Keratinocyte (primary cell): ENCODE measurements around the gene CPTP.

Experiments used
- CTCF ChIP-seq, 3 experiments: IDR thresholded peaks in 1 of 3; conservative IDR thresholded peaks in 1 of 3; optimal IDR thresholded peaks in 1 of 3; 2 replicates in 2 of 3; 3 replicates in 1 of 3; pipeline versions ENCODE3 to v1.5.1; 2011; ENCODE audit warnings: low read length in 3 of 3, mild to moderate bottlenecking in 3 of 3, moderate library complexity in 2 of 3, control low read depth in 1 of 3, inconsistent platforms in 1 of 3; ENCODE audit not compliant: insufficient read depth in 2 of 3; ENCODE audit errors: extremely low read depth in 1 of 3
- EZH2 ChIP-seq: IDR thresholded peaks from one replicate; pipeline ENCODE4 v1.6.1; 2012; ENCODE audit warnings: inconsistent platforms, mild to moderate bottlenecking, low read length, moderate library complexity

- TF ChIP-seq CTCF (optimal IDR thresholded peaks at IDR 0.05 in 1 of 3, IDR thresholded peaks at IDR 0.05 in 1 of 3, conservative IDR thresholded peaks at IDR 0.05 in 1 of 3; ENCODE audit: extremely low read depth in 1 of 3, insufficient read depth in 2 of 3, low read length in 3 of 3), result no peak
- TF ChIP-seq EZH2, result no peak
These were observed 2.2 kb upstream of the CPTP start for GRCh38 chr1:1322418-1322817.
